Measurements from ENCODE around the gene TBC1D9. TPM values are rescaled to one million over a fixed set of nuclear protein-coding genes. Genes with fewer than 3 reads are reported as not detected.
A peak's percentile ranks its signal among the peaks of the same experiment; 100 is the strongest.

Gene TBC1D9
- total and polyA plus RNA-seq, 2 of the 13 experiments (the other 11 are each of a cell fraction or from before 2014, with no cell fraction given): 11.9 to 12.2 TPM

DNA sequence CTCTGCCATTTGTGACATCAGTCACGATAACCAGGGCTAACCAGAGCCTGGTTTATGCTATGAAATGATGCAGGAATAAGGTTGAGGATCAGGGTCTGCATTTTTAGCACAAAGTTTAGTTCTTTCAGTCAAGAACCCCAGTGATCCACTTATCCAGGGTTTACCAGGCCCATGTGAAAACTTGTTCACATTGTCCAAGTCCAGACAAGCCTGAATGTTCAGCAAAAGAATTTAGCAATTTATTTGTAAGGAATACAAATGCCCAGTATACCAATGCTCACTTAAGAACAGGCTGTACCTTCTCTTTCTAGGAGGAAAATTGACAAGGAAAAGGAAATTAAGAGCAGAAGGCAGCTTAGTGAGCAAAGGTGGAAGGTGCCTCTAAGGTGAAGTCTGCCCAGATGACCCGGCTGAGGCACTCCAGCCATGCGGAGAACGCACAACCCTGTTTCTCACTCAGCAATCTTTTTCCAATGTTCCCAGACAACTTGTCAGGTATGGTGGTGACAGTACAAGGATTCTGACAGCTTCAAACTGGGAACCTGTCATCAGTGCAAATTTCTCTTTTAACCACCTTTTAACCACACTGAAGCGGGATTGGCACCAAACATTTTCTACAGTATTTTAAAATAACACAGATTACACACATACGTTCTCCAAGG is 54.0 kb downstream of the TBC1D9 start:
- in situ Hi-C loops (cut with HindIII; ENCODE audit: extremely low pct_ligation_motif_present, low pct_unique_long_range_greater_than_20kb): no loop called here
- H3K36me3 ChIP-seq (replicated peaks in 1 of 2; ENCODE audit: control insufficient read depth in 1 of 2, insufficient read depth in 2 of 2, low read length in 2 of 2): peaks cover 7 to 11% of the 10 kb centered on the region in 2 experiments
- no peak overlapping the region for H3K4me2 ChIP-seq (ENCODE audit: low read depth, low read length)
- no TSS peak for BruUV-seq (replicated peaks)
- H3K4me3 ChIP-seq (replicated peaks in 1 of 3; ENCODE audit: insufficient read depth in 1 of 3, low read depth in 2 of 3, low read length in 3 of 3): no peak overlapping the region
- H2AFZ ChIP-seq (ENCODE audit: low read length): no peak overlapping the region
- TF ChIP-seq DNMT3B (CRISPR knock-in tag; conservative IDR thresholded peaks at IDR 0.05) (no peak), FOXO4 (CRISPR knock-in tag; conservative IDR thresholded peaks at IDR 0.05) (0 out of 2 replicates have a peak, but pooled peaks have one; percentile 48)
- CTCF ChIA-PET (ENCODE audit: low intra/inter-chr PET ratio, low total read pairs): no interaction called here
- no peaks in the 10 kb centered on the region for H3K27me3 ChIP-seq (ENCODE audit: control insufficient read depth in 1 of 2, insufficient read depth in 2 of 2, low read length in 2 of 2)
- peaks cover 5% of the 10 kb centered on the region for H3K79me2 ChIP-seq (ENCODE audit: insufficient read depth, low read length)
- POLR2A ChIA-PET: no interaction called here
- DNase-seq (ENCODE audit: low spot score) (no peak), FAIRE-seq (no peak), ATAC-seq (no peak)
- WGBS (ENCODE audit: low lambda C conversion rate): 98% methylated on average over 3 of the region's 6 CpGs
- H4K20me1 ChIP-seq (ENCODE audit: insufficient read depth, low read length): no peaks in the 10 kb centered on the region
- H3K9ac ChIP-seq (ENCODE audit: insufficient read depth, low read depth, low read length): no peak overlapping the region
- no peaks in the 10 kb centered on the region for H3K9me3 ChIP-seq (ENCODE audit: low read length)
- no peak overlapping the region for H3K27ac ChIP-seq (ENCODE audit: extremely low read length, insufficient read depth, low read length)
- peaks cover 63% of the 10 kb centered on the region for H3K4me1 ChIP-seq (ENCODE audit: insufficient read depth, low read length)
- intact Hi-C loops (cut with micrococcal nuclease; ENCODE audit: unreplicated experiment): no loop called here

GRCh38 chr4:140701071-140701470 is 55.1 kb downstream of the TBC1D9 start:
- DNase-seq (ENCODE audit: low spot score) (no peak), FAIRE-seq (no peak), ATAC-seq (no peak)
- TF ChIP-seq ZNF691 (CRISPR knock-in tag; IDR thresholded peaks at IDR 0.05; ENCODE audit: borderline replicate concordance, low read depth): no peak
- no peak for TF ChIP-seq POLR2AphosphoS2 (IDR thresholded peaks at IDR 0.05; ENCODE audit: low read depth, low read length)
- no peak for TF ChIP-seq ZNF747 (CRISPR knock-in tag; IDR thresholded peaks at IDR 0.05; ENCODE audit: borderline replicate concordance)
- no peak for TF ChIP-seq ZFP36L2 (CRISPR knock-in tag; IDR thresholded peaks at IDR 0.05)
- no peak for TF ChIP-seq HOXA5 (CRISPR knock-in tag; IDR thresholded peaks at IDR 0.05)
- TF ChIP-seq CREBL2 (CRISPR knock-in tag; IDR thresholded peaks at IDR 0.05; ENCODE audit: borderline replicate concordance): no peak
- TF ChIP-seq ATF3 (CRISPR knock-in tag; IDR thresholded peaks at IDR 0.05): no peak
- TF ChIP-seq NCOA1 (CRISPR knock-in tag; IDR thresholded peaks at IDR 0.05): no peak
- TF ChIP-seq ZNF546 (CRISPR knock-in tag; conservative IDR thresholded peaks at IDR 0.05): no peak
- TF ChIP-seq ZNF780A (CRISPR knock-in tag; IDR thresholded peaks at IDR 0.05): no peak
- TF ChIP-seq GTF3A (CRISPR knock-in tag; conservative IDR thresholded peaks at IDR 0.05): no peak
- ChIA-PET CTCF (ENCODE audit: low intra/inter-chr PET ratio, low total read pairs) (no interaction called here), POLR2A (no interaction called here)
- H3K4me1 ChIP-seq (ENCODE audit: insufficient read depth, low read length): peaks cover 52% of the 10 kb centered on the region
- intact Hi-C loops (cut with micrococcal nuclease; ENCODE audit: unreplicated experiment) (no loop called here), in situ Hi-C loops (cut with HindIII; ENCODE audit: extremely low pct_ligation_motif_present, low pct_unique_long_range_greater_than_20kb) (no loop called here)
- no peak overlapping the region for H3K4me2 ChIP-seq (ENCODE audit: low read depth, low read length)
- peaks cover 5% of the 10 kb centered on the region for H3K79me2 ChIP-seq (ENCODE audit: insufficient read depth, low read length)
- no peak overlapping the region for H2AFZ ChIP-seq (ENCODE audit: low read length)
- peak overlapping the region; percentile 9 for H3K27ac ChIP-seq (ENCODE audit: extremely low read length, insufficient read depth, low read length)
- no peaks in the 10 kb centered on the region for H4K20me1 ChIP-seq (ENCODE audit: insufficient read depth, low read length)
- 97% methylated on average over 6 of the region's 6 CpGs for WGBS (ENCODE audit: low lambda C conversion rate)
- H3K9me3 ChIP-seq (ENCODE audit: low read length): no peaks in the 10 kb centered on the region
- no TSS peak for BruUV-seq (replicated peaks)
- no peaks in the 10 kb centered on the region for H3K27me3 ChIP-seq (ENCODE audit: control insufficient read depth in 1 of 2, insufficient read depth in 2 of 2, low read length in 2 of 2)
- no peak overlapping the region for H3K4me3 ChIP-seq (replicated peaks in 1 of 3; ENCODE audit: insufficient read depth in 1 of 3, low read depth in 2 of 3, low read length in 3 of 3)
- no peak overlapping the region for H3K9ac ChIP-seq (ENCODE audit: insufficient read depth, low read depth, low read length)
- H3K36me3 ChIP-seq (replicated peaks in 1 of 2; ENCODE audit: control insufficient read depth in 1 of 2, insufficient read depth in 2 of 2, low read length in 2 of 2): peaks cover 7 to 13% of the 10 kb centered on the region in 2 experiments

Data from HepG2 (cell line).